BJ (cell line): ENCODE data around the gene WDR74. TPM values are rescaled to one million over a fixed set of nuclear protein-coding genes. Genes with fewer than 3 reads are reported as not detected.

ENCODE experiments used
- CTCF ChIA-PET: fragments of 350-600 bp; formaldehyde crosslinking; extraction: SDS; loops from one replicate; lab custom pipeline; 2021; ENCODE audit warnings: antibody characterized with exemption, inconsistent platforms; lab: Yijun Ruan, JAX
- POLR2A ChIA-PET: fragments of 300-600 bp; sonication (Branson Sonifier 250); formaldehyde crosslinking; extraction: SDS; loops from one replicate; lab custom pipeline; 2021; ENCODE audit warnings: antibody characterized with exemption; lab: Charles Lee
- DNase-seq: peaks from one replicate; pipeline ENCODE4 v3.0.0-alpha.2; 2011; ENCODE audit warnings: low read depth
- H3K27me3 ChIP-seq: 2 replicates; pipeline ENCODE4 v1.6.0; 2011; ENCODE audit warnings: low read length; ENCODE audit not compliant: control insufficient read depth, insufficient read depth
- H3K36me3 ChIP-seq: 2 replicates; pipeline ENCODE4 v1.5.1; 2011; ENCODE audit warnings: low read length; ENCODE audit not compliant: control insufficient read depth, insufficient read depth
- H3K4me3 ChIP-seq: 2 replicates; pipeline ENCODE4 v1.5.1; 2011; ENCODE audit warnings: low read depth, mild to moderate bottlenecking, control low read depth, low read length
- polyA plus RNA-seq: library from polyadenylated mRNA; depleted of rRNA; stranded (reverse); fragments of >200 nt; gene quantifications from 2 replicates; pipeline ENCODE4 v1.2.3, GENCODE V29; 2011
- TF ChIP-seq, protein P1 (sequence below): IDR thresholded peaks from 2 replicates; pipeline ENCODE4 v1.5.1; 2011; ENCODE audit warnings: low read depth, mild to moderate bottlenecking, control low read depth, inconsistent platforms, low read length, moderate library complexity; ENCODE audit not compliant: insufficient read depth

WDR74 gene
- polyA plus RNA-seq, 1 experiment = 37.9 TPM

GRCh38 chr11:62806611-62807121 lies 32.7 kb downstream of the WDR74 start:
- TF ChIP-seq, protein P1, sequence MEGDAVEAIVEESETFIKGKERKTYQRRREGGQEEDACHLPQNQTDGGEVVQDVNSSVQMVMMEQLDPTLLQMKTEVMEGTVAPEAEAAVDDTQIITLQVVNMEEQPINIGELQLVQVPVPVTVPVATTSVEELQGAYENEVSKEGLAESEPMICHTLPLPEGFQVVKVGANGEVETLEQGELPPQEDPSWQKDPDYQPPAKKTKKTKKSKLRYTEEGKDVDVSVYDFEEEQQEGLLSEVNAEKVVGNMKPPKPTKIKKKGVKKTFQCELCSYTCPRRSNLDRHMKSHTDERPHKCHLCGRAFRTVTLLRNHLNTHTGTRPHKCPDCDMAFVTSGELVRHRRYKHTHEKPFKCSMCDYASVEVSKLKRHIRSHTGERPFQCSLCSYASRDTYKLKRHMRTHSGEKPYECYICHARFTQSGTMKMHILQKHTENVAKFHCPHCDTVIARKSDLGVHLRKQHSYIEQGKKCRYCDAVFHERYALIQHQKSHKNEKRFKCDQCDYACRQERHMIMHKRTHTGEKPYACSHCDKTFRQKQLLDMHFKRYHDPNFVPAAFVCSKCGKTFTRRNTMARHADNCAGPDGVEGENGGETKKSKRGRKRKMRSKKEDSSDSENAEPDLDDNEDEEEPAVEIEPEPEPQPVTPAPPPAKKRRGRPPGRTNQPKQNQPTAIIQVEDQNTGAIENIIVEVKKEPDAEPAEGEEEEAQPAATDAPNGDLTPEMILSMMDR = no peak
- H3K36me3 ChIP-seq = peaks cover 12% of the 10 kb centered on the region
- POLR2A ChIA-PET = interaction anchor here (0.9 kb wide), 1 partner anchor 35 kb away, joined by 3 read pairs; no protein-coding TSS in a partner anchor
- CTCF ChIA-PET = interaction anchor here (0.5 to 3.4 kb wide), 6 partner anchors 10 to 75 kb away, joined by 3 to 16 read pairs (median 4); partner anchors contain the start of gene TMEM179B
- no peak for DNase-seq
- no peak overlapping the region for H3K4me3 ChIP-seq
- no peaks in the 10 kb centered on the region for H3K27me3 ChIP-seq

DNA sequence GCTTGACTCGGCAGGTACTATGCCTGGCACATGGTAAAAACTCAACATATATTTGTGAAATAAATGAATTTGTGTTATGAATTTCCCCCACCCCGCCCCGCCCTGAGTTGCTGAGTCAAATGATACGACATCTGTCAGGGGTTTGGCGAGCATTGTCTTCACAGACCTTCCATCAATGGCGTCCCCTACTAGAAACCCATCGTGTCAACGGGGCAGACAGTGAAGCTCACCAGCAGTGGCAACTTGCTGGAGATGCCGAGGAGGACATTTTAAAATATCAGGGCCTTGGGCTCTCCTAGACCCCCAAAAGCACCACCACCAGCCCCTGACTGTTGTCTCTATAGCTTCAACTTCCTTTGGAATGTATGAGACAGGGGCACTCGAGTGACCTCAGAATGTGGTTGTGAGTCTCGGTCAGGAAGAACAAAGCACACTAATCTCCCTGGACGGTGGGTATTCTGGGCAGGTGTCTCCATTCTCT lies 33.4 kb downstream of the WDR74 start:
- ChIA-PET CTCF (interaction anchor here (0.5 to 3.4 kb wide), 7 partner anchors 10 to 76 kb away, joined by 3 to 16 read pairs (median 3); partner anchors contain the start of gene TMEM179B), POLR2A (interaction anchor here (0.6 kb wide), 1 partner anchor 14 kb away, joined by 3 read pairs; no protein-coding TSS in a partner anchor)
- H3K36me3 ChIP-seq = peaks cover 19% of the 10 kb centered on the region
- H3K27me3 ChIP-seq = no peaks in the 10 kb centered on the region
- peak overlapping the region; percentile 77 for H3K4me3 ChIP-seq
- DNase-seq = no peak
- TF ChIP-seq, protein P1 = no peak

DNA sequence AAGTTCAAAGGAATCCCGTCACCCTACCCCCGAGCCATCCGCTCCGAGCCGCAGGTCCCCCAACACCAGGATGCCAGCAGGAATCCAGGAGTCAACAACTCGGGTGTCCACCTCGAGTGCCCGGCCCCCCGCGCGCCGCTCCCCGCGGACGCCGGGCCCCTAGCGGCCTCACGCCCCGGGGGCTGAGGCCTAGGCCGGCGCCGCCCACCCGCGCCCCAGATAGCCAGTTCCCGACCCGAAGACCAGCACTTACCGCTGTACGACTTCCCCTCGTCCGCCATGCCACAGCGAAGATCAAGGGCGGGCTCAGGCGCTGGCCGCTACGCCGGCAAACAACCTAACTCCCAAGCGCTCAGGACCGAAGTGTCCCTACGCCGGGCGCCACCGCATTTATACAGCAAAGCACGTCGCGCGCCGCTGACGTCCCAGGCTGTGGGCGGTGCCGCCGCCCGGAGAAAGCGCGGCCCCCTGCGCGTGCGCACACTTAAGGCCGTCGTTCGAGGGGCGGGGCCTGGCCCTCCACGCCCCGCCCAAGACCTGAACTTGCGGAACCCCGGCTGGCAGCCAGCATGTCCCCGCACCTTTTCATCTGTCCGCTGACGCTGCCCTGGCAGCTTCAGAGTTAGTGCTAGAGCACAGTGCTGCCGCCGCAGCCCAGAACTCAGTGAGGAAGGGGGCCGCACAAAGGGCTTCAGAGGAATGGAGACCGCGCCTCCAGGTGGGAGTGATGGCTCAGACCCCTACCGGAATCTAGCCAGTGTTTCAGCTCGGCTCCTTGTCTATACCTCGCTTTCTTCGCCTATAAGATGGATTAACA lies 34.1 kb downstream of the WDR74 start, which contains the start of gene NXF1:
TSS of gene NXF1 (minus strand) at position 365 of the 817 bp plus-strand sequence. CDS start at position 281, 84 bp downstream.
- ChIA-PET CTCF (interaction anchor here (0.9 to 3.4 kb wide), 3 partner anchors 16 to 76 kb away, joined by 3 to 16 read pairs (median 4); partner anchors contain the start of gene TMEM179B), POLR2A (interaction anchor here (0.6 kb wide), 1 partner anchor 14 kb away, joined by 3 read pairs; no protein-coding TSS in a partner anchor)
- Histone ChIP-seq H3K4me3 (peak within 1 kb of the TSS; percentile 77), H3K36me3 (peaks cover 22% of the 10 kb centered on the region), H3K27me3 (no peaks in the 10 kb centered on the region)
- TF ChIP-seq, protein P1 = peak; percentile 15; the same call in 1 of the 2 replicates
- peak; percentile 65 for DNase-seq

- TF ChIP-seq, protein P1 = no peak
- ChIA-PET POLR2A (interaction anchor here (0.6 kb wide), 2 partner anchors 27 to 47 kb away, joined by 3 read pairs; partner anchors contain the start of gene STX5), CTCF (interaction anchor here (1.4 kb wide), 1 partner anchor 18 kb away, joined by 6 read pairs; no protein-coding TSS in a partner anchor)
- H3K36me3 ChIP-seq = peaks cover 29% of the 10 kb centered on the region
- no peak for DNase-seq
- no peaks in the 10 kb centered on the region for H3K27me3 ChIP-seq
- H3K4me3 ChIP-seq = peak overlapping the region; percentile 77
Observed at GRCh38 chr11:62804310-62805075, 34.9 kb downstream of the WDR74 start.
